Measurements from ENCODE around the gene SPPL2B.
A peak's percentile ranks its signal among the peaks of the same experiment; 100 is the strongest.
"Not testable (repeated sequence)": the region's sequence is repeated elsewhere in the genome, so short reads cannot be mapped to it uniquely, and the experiment has no call there.

Gene SPPL2B, protein sequence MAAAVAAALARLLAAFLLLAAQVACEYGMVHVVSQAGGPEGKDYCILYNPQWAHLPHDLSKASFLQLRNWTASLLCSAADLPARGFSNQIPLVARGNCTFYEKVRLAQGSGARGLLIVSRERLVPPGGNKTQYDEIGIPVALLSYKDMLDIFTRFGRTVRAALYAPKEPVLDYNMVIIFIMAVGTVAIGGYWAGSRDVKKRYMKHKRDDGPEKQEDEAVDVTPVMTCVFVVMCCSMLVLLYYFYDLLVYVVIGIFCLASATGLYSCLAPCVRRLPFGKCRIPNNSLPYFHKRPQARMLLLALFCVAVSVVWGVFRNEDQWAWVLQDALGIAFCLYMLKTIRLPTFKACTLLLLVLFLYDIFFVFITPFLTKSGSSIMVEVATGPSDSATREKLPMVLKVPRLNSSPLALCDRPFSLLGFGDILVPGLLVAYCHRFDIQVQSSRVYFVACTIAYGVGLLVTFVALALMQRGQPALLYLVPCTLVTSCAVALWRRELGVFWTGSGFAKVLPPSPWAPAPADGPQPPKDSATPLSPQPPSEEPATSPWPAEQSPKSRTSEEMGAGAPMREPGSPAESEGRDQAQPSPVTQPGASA

DNA sequence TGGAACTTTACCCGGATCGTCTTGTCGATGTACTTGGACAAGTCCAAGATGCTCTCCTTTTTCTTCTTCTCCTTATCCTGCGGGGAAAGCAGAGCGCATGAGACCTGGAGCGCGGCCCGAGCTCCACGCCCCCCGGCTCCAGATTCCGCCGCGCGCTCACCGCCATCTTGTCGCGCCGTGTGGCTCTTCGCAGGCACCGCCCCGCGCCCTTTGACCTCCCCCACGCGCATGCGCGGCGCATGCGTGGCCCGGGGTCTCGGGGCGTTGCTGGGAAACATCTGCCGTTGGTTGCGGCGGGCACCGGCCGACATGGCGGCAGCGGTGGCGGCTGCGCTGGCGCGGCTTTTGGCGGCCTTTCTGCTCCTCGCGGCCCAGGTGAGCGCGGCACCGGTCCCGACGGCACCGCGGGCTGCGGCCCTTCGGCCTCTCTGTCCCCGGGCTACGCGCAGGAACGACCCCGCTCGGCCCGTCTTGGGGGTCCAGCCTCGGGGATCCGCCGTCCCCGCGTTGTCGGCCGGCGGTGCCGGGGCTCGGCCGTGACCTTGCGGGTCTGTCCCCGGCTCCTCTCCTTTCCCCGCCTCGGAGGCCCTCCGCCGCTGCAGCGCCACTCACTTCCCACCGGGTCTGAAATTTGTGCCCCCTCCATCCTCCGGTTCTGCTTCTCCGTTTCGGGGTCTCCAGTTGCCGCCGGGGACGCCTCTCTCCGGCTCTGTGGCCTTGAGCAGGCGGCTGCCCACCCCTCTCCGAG lies at the start of gene SPPL2B, which contains the start of gene LSM7:
TSS of gene SPPL2B (plus strand) at position 284 of the 748 bp plus-strand sequence. CDS start at position 310, 26 bp downstream.
TSS of gene LSM7 (minus strand) at position 186 of the 748 bp plus-strand sequence. CDS start at position 166, 20 bp downstream.
- DNase-seq (ENCODE audit: low read depth, low spot score) = peak; percentile 18
- peak within 1 kb of the TSS; percentile 73 for H3K27ac ChIP-seq

DNA sequence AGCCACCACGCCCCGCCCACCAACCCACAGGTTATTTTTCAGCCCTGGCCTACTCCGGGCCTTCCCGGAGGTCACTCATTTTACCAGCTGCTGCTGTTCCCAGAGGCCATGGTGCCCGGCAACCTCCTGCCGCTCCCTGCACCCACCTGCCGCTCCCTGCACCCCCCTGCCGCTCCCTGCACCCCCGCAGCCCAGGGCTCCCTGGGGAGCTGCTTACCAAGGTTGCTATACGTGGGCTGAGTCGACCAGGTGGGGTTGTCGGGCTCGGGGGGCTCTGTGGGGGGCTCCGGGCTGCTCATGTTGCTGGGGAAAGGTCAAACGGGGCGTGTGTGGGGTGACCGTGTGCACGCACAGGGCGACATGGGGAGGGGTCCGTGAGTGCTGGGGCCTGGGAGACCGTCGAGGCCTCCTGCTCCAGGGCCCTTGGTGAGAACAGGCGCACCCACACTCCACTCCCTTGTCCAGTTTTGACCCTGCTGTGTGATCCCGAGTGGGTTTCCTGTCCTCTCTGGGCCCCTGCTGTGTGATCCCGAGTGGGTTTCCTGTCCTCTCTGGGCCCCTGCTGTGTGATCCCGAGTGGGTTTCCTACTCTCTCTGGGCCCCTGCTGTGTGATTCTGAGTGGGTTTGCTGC lies 47.7 kb upstream of the SPPL2B start:
- DNase-seq (ENCODE audit: low read depth, low spot score) = no peak
- H3K27ac ChIP-seq = no peak overlapping the region

DNA sequence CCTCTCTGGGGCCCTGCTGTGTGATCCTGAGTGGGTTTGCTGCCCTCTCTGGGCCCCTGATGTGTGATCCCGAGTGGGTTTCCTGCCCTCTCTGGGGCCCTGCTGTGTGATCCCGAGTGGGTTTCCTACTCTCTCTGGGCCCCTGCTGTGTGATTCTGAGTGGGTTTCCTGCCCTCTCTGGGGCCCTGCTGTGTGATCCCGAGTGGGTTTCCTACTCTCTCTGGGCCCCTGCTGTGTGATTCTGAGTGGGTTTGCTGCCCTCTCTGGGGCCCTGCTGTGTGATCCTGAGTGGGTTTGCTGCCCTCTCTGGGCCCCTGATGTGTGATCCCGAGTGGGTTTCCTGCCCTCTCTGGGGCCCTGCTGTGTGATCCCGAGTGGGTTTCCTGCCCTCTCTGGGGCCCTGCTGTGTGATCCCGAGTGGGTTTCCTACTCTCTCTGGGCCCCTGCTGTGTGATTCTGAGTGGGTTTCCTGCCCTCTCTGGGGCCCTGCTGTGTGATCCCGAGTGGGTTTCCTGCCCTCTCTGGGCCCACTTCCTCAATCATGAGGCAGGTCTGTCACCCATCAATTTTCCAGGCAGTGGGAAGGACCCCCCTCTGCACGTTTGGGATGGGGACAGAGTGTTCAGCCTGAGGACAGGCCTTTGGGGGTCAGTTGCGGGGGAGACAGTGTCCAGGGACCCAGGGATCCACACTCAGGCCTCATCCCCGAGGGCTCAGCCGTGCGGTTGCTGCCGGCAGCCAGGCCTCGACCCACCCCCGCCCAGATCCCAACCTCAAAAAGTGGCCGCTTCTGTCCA lies 47.0 kb upstream of the SPPL2B start:
- not testable (repeated sequence) for DNase-seq (ENCODE audit: low read depth, low spot score); H3K27ac ChIP-seq

DNA sequence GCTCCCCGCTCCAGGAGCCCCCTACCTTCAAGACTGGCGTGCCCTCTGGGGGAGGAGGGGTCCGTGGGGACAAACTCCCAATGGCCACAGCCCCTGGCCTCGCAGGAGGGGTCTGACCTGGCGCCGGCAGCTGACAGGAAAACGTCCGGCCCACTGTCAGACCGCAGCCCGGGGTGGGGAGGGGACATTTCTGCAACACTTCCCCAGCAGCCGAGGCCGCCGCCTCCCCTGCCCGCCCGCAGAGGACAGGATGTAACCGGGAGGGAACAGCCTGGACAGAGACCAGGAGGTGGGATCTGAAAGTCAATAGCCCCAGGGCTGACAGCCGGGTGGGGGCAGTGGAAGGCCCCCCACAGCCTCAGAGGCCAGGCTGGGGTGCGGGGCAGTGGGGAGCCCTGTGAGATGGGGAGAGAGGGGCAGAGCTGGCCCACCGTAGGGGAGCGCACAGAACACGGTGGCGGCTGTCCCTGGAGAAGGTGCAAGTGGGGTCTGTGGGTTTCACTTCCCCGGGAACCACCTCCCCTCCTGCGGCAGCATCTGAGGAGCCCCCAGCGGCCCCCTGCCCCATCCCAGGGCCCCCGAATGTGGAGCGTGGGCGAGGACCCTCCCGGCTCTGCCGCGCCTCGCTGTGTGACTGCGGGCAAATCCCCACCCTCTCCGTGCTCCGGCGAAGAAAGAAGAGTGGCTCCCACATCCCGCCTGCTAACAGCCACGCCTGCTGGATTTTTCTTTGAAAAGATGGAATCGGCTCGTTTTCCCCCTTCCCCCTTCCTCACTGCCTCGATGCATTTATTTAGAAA lies 46.2 kb upstream of the SPPL2B start, which contains the start of gene PEAK3:
TSS of gene PEAK3 (minus strand) at position 114 of the 800 bp plus-strand sequence. CDS start 1,244 bp downstream, outside the sequence.
- DNase-seq (ENCODE audit: low read depth, low spot score) = no peak
- H3K27ac ChIP-seq = no peak within 1 kb of the TSS

DNA sequence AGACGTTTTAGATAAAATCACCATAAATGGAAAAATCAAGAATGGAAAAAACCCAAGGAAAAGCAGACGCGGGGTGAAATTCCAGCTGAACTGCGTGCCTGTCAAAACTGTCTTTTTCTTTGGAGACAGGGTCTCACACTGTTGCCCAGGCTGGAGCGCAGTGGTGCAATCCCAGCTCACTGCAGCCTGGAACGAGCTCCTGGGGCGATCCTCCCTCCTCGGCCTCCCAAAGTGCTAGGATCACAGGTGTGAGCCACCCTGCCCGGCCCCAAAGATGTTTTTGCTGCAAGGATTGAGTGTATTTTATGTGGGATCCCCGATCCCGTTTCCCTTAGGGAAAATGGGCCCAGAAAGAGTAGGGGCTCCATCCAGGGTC lies 45.6 kb upstream of the SPPL2B start:
- no peak overlapping the region for H3K27ac ChIP-seq
- DNase-seq (ENCODE audit: low read depth, low spot score) = no peak

DNA sequence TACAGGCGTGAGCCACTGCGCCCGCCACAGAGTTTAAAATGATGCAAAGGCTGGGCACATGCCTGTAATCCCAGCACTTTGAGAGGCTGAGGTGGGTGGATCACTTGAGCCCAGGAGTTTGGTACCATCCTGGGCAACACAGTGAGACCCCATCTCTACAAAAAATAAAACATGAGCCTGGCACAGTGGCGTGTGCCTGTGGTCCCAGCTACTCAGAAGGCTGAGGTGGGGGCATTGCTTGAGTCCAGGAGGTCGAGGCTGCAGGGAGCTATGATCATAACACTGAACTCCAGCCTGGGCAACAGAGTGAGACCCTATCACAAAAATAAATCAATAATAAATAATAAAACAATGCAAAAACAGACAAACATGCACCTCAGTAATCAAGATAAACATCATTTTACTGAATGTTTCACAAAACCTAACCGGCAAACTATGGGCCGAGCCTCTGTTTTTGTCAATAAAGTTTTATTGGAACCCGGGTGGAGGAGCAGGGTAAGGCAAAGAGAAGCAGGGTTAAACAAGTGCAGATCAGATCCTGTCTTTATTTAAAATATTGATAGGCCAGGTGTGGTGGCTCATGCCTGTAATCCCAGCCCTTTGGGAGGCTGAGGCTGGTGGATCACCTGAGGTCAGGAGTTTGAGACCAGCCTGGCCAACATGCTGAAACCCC lies 44.5 kb upstream of the SPPL2B start:
- DNase-seq (ENCODE audit: low read depth, low spot score) = no peak
- no peak overlapping the region for H3K27ac ChIP-seq

DNA sequence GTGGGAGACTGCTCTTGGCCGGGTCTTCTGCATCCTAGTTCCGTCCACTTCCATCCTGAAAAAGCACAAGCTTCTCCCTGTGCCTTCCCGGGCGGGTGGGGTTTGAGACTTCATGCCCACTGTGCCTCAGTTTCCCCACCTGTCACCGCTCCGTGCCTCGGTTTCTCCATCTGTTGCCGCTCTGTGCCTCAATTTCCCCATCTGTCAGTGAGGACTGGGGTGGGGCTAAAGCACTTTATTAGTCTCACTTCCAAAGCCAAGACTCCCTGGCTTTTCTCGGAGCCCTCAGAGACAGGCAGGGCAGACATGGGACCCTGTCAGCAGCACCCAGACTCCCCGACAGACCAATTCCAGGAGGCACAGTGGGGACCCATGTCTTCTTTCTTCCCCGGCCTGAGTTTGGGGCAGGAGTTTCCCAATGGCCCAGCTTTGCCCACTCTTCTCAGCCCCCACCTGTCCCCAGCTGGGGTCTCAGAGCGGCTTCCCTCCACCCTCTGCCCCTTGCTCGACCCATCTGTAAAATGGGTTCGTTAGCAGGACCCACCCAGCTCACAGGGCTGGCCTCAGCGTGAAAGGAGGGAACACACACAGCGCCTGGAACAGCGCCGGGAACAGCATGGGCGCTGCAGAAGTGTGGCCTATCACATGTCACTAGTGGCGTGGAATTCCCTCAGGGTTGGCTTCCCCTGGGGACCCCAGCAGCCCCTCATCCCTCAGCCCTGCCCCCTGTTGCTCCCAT lies 41.9 kb upstream of the SPPL2B start:
- no peak overlapping the region for H3K27ac ChIP-seq
- DNase-seq (ENCODE audit: low read depth, low spot score) = no peak

DNA sequence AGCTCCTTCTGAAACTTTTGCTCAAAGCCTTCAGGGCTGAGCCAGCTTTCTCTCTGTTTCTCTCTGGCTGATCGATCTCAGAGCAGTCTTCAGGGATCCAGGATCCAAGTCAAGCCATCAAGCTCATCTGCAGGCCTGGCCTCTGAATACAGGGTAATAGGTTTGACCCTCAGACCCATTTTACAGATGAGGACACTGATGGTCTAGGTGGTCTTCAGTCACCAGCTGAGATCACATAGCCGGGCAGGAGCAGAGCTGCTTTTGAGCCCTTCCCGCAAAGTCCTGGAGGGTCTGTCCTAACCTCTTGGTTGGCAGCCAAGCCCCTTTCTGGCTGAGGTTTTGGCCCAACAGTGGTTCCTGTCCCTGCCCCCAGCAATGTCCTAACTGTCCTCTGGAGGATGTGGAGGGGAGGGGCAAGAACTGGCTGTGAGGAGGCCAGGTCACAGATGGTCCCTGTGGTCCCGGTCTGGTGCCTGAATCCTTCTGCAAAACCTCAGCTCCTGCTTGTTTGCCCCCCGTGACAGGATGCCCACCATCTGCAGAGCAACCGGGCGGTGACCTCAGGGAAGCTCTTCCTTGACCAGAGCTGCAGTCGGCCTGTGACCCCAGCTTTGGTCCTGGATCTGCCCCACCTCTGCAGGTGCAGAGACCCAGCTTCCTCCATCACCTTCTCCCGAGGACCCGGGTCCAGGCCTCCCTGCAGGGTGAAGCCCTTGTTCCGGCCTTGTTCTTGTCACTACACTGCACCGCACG lies 40.7 kb upstream of the SPPL2B start:
- H3K27ac ChIP-seq = no peak overlapping the region
- no peak for DNase-seq (ENCODE audit: low read depth, low spot score)

DNA sequence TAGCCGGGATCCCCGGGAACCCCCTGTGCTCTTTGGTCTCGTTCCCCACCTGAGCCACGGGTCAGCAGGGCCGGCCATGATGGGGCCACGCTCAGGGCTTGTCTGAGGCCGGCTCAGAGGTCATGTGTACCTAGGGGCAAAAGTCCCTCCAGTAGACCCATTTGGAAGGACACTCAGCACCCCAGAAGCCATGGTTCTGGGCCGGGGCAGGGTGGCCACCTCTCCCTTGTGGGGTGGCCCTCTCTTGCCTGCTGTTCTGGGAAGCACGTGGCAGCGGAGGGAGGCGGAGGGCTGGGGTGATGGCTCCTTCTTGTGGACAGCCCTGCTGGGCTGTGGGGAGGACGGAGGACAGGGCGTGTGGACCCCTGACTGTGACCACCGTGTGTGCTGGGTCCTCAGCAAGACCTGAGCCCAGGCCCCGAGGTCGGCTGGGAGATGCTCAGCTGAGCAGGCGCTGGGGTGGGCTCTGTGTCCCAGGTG lies 40.1 kb upstream of the SPPL2B start:
- H3K27ac ChIP-seq = no peak overlapping the region
- no peak for DNase-seq (ENCODE audit: low read depth, low spot score)

DNA sequence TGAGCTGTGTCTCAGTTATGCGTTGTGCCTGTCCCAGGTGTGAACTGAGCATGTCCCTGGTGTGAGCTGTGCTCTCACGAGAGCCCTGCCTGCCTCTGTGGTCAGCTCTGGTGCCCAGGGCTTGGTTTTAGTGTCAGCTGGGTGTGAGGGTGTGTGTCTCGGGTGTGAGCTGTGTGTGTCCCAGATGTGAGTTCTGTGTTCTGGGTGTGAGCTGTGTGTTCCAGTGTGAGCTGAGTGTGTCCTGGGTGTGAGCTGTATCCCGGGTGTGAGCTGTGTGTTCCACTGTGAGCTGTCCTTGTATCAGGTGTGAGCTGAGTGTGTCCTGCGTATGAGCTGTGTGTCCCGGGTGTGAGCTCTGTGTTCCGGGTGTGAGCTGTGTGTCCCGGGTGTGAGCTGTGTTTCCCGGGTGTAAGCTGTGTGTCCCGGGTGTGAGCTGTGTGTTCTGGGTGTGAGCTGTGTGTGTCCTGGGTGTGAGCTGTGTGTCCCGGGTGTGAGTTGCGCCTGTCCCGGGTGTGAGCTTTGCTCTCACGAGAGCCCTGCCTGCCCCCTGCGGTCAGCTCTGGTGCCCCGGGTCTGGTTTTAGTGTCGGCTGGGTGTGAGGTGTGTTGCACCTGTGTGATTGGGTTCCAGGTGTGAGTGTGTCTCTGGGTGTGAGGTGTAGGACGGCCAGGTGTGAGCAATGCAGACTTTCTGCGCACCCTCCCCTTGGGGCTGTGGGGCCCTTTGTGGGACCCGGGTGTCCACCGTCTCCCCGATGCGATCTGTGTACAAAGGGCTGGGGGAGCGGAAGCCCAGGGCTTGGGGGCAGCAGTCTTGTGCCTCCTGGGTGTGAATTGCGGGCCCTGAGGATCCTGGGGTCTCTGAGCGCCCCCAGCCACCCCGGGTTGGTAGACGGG lies 39.4 kb upstream of the SPPL2B start:
- DNase-seq (ENCODE audit: low read depth, low spot score) = no peak
- H3K27ac ChIP-seq = no peak overlapping the region

DNA sequence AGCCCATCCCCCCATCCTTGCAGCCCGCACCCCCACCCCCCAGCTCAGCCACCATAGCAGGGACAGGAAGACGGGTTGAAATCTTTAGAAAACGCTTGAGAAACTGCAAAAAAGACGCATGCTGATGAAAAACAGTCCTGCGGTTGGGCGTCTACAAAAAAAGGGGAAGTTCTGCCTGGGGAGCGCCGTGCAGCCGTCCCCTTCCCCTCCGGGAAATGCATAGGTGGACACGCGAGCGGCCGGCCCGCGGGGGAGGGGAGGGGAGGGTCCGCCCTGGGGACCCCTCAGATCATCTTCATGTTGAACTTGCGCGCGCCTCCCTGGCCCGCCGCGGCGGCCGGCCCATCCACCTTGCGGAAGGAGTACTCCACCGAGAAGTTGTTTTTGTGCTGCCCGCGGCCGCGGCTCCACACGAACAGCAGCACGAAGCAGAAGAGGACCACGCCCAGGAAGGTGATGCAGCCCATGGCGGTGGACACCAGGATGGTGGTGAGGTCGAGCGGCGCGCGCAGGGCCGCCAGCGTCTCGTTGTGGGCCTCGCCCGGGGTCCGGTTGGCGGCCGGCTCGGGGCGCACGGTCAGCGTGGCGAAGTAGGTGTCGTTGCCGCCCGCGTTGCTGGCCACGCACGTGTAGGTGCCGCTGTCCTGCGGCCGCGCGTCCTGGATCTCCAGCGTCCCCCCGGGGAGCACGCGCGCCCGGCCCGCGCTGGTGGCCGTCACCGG lies 38.6 kb upstream of the SPPL2B start:
- DNase-seq (ENCODE audit: low read depth, low spot score) = no peak
- no peak overlapping the region for H3K27ac ChIP-seq

DNA sequence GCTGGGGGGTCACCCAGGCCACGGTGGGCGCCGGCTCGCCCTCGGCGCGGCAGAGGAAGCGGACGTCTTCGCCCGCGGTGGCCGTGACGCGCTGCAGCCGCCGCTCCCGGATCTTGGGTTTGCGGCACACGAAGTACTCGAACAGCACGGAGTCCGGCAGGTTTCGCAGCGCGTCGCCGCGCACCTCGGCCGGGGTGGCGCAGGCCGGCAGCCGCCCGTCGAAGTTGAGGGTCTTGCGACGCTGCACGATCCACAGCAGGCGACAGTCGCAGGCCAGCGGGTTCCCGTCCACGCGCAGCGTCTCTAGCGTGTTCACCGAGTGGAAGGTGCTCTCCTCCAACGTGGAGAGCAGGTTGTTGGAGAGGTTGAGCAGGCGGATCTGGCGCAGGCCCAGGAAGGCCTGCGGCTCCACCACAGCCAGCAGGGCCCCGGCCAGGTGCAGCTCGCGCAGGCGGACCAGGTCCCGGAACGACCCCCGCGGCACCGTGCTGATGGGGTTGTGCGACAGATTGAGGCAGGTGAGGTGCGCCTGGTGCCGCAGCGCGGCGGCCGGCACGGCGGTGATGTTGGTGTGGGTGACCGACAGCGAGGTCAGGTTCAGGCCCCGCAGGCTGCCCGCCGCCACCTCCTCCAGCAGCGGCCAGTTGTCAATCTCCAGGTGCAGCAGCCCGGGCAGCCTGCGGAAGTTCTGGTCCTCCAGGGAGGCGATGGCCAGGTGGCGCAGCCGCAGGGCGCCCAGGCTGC lies 37.9 kb upstream of the SPPL2B start:
- no peak overlapping the region for H3K27ac ChIP-seq
- DNase-seq (ENCODE audit: low read depth, low spot score) = no peak

DNA sequence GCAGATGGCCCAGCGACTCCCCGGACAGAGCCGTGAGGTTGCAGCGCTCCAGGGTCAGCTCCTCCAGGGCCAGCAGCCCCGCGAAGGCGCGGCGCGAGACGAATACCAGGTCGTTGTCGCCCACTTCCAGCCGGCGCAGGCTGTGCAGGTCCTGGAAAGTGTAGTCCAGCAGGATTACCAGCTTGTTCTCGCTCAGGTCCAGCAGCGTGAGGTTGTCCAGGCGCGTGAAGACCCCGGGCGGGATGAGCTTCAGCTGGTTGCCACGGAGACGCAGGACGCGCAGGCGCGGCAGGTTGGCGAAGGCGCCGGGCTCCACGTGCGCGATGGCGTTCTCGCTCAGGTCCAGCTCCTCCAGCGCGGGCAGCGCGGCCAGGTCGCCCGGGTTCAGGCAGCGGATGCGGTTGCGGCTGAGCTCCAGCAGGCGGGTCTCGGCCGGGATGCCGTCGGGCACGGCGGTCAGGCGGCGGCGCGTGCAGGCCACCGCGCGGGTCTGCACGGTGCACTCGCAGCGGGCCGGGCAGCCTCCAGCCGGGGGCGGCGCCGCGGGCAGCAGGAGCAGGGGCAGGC lies 37.2 kb upstream of the SPPL2B start:
- no peak for DNase-seq (ENCODE audit: low read depth, low spot score)
- H3K27ac ChIP-seq = no peak overlapping the region

DNA sequence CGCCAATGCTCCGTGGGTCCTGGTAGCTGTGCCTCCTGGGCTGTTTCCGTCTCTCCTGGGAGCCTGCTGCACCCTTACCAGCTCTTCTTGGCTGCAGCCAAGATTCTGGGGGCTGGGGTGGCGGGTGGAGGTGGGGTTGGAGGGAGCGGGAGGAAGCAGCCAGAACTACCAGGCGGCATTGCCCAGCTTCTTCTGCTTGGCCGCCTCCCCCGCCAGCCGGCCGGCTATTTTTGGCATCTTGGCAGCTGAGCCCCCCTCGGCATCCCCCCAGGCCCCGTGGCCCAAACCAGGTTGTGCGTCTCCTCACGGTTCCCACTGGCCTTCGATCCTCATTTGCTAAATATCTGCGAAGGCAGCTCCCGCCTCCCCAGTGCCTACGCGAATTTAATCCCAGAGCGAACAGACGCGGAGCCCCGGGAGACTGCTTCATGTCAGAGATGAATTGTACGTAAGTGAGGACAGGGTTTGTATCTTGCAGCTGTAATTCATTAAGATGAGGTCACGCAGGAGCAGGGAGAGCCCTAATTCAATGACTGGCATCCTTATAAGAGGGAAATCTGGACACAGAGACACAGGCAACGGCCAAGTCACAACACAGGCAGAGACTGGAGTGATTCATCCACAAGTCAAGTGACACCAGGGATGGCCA lies 33.7 kb upstream of the SPPL2B start:
- no peak for DNase-seq (ENCODE audit: low read depth, low spot score)
- no peak overlapping the region for H3K27ac ChIP-seq
